Large intestine (tissue), 3 donors: Measurements from ENCODE around the gene MRPS11. TPM values are rescaled to one million over a fixed set of nuclear protein-coding genes. Genes with fewer than 3 reads are reported as not detected.
"Not testable (repeated sequence)": the region's sequence is repeated elsewhere in the genome, so short reads cannot be mapped to it uniquely, and the experiment has no call there.

Experiments used
- DNase-seq, 2 donors: peaks; one replicate each; pipeline versions ENCODE4 v3.0.0 to v3.0.0-alpha.2; 2013
- H3K27ac ChIP-seq: one replicate; pipeline ENCODE4 v1.5.1; 2013; ENCODE audit warnings: low read length
- H3K27me3 ChIP-seq: 2 replicates; pipeline ENCODE4 v1.6.1; 2013; ENCODE audit warnings: low read length; ENCODE audit not compliant: control insufficient read depth, insufficient read depth
- H3K36me3 ChIP-seq: 2 replicates; pipeline ENCODE4 v1.6.1; 2013; ENCODE audit warnings: low read length; ENCODE audit not compliant: control insufficient read depth, insufficient read depth
- H3K4me1 ChIP-seq: one replicate; pipeline ENCODE4 v1.6.1; 2013; ENCODE audit warnings: low read length; ENCODE audit not compliant: control insufficient read depth, insufficient read depth
- H3K4me3 ChIP-seq: one replicate; pipeline ENCODE4 v1.5.1; 2013; ENCODE audit warnings: low read length
- H3K9me3 ChIP-seq: one replicate; pipeline ENCODE4 v1.6.1; 2013; ENCODE audit warnings: mild to moderate bottlenecking, low read depth, low read length, moderate library complexity; ENCODE audit not compliant: control insufficient read depth
- WGBS: methylation state at CpG from one replicate; pipeline ENCODE4 v1.1.5; 2013; ENCODE audit warnings: low lambda C conversion rate; ENCODE audit not compliant: insufficient coverage; 5-methylcytosine and 5-hydroxymethylcytosine counted together
- polyA plus RNA-seq: library from polyadenylated mRNA; unstranded; fragments of 120-200 nt; gene quantifications from one replicate; pipeline ENCODE4 v1.2.1, GENCODE V29; 2013

MRPS11 gene
- polyA plus RNA-seq, 1 donor, result 40.8 TPM

GRCh38 chr15:88454236-88454635 is 13.3 kb upstream of the MRPS11 start:
- WGBS, result no CpG with 5 or more reads among the region's 1 CpG
- DNase-seq, result no peak
- Histone ChIP-seq H3K4me1 (peaks cover 3% of the 10 kb centered on the region), H3K4me3 (no peak overlapping the region), H3K36me3 (peaks cover 18% of the 10 kb centered on the region), H3K27me3 (no peaks in the 10 kb centered on the region), H3K27ac (no peak overlapping the region), H3K9me3 (no peaks in the 10 kb centered on the region)

- Histone ChIP-seq H3K4me1 (peaks cover 3% of the 10 kb centered on the region), H3K4me3 (no peak overlapping the region), H3K27ac (no peak overlapping the region), H3K9me3 (no peaks in the 10 kb centered on the region), H3K27me3 (no peaks in the 10 kb centered on the region), H3K36me3 (peaks cover 27% of the 10 kb centered on the region)
- DNase-seq, result peak; percentile 63 to 71
- WGBS, result 0% methylated on average over 2 of the region's 9 CpGs
Measured at GRCh38 chr15:88454867-88455810, 12.4 kb upstream of the MRPS11 start.

GRCh38 chr15:88456733-88457132 is 10.8 kb upstream of the MRPS11 start:
- no peak overlapping the region for H3K27ac ChIP-seq
- H3K27me3 ChIP-seq, result no peaks in the 10 kb centered on the region
- no peak overlapping the region for H3K4me3 ChIP-seq
- DNase-seq, result no peak
- peaks cover 3% of the 10 kb centered on the region for H3K4me1 ChIP-seq
- H3K36me3 ChIP-seq, result peaks cover 34% of the 10 kb centered on the region
- WGBS, result 80% methylated on average over 1 of the region's 3 CpGs
- no peaks in the 10 kb centered on the region for H3K9me3 ChIP-seq

GRCh38 chr15:88463870-88464532 is 3.5 kb upstream of the MRPS11 start:
- no peaks in the 10 kb centered on the region for H3K9me3 ChIP-seq

GRCh38 chr15:88465633-88466224 is 1.8 kb upstream of the MRPS11 start:
- Histone ChIP-seq H3K36me3 (peaks cover 34% of the 10 kb centered on the region), H3K9me3 (no peaks in the 10 kb centered on the region), H3K27me3 (no peaks in the 10 kb centered on the region), H3K4me3 (no peak overlapping the region), H3K27ac (no peak overlapping the region), H3K4me1 (no peaks in the 10 kb centered on the region)
- peak in 1 of 2 donors; percentile 25 for DNase-seq
- 100% methylated on average over 3 of the region's 4 CpGs for WGBS

More at GRCh38 chr15:88463870-88464532, 3.5 kb upstream of the MRPS11 start:
- Histone ChIP-seq H3K36me3 (peaks cover 50% of the 10 kb centered on the region), H3K27ac (no peak overlapping the region), H3K4me3 (no peak overlapping the region), H3K27me3 (no peaks in the 10 kb centered on the region), H3K4me1 (no peaks in the 10 kb centered on the region)
- WGBS, result 40% methylated on average over 1 of the region's 2 CpGs
- no peak for DNase-seq

GRCh38 chr15:88467935-88468528 is 524 bp downstream of the MRPS11 start:
- DNase-seq, result peak; percentile 8 to 12
- WGBS, result 0% methylated on average over 1 of the region's 17 CpGs

GRCh38 chr15:88468721-88469120 is 1.2 kb downstream of the MRPS11 start:
- peaks cover 37% of the 10 kb centered on the region for H3K36me3 ChIP-seq
- H3K4me3 ChIP-seq, H3K4me1 ChIP-seq, H3K27me3 ChIP-seq, DNase-seq, H3K9me3 ChIP-seq, H3K27ac ChIP-seq: not testable (repeated sequence)
- WGBS, result 100% methylated on average over 1 of the region's 10 CpGs

More at GRCh38 chr15:88467935-88468528, 524 bp downstream of the MRPS11 start:
- Histone ChIP-seq H3K36me3 (peaks cover 38% of the 10 kb centered on the region), H3K27me3 (no peaks in the 10 kb centered on the region), H3K27ac (no peak overlapping the region), H3K9me3 (no peaks in the 10 kb centered on the region), H3K4me1 (no peaks in the 10 kb centered on the region), H3K4me3 (peak overlapping the region; percentile 90)

GRCh38 chr15:88469321-88469720 is 1.8 kb downstream of the MRPS11 start:
- Histone ChIP-seq H3K36me3 (peaks cover 32% of the 10 kb centered on the region), H3K27ac (no peak overlapping the region), H3K4me1 (no peaks in the 10 kb centered on the region), H3K4me3 (no peak overlapping the region), H3K27me3 (no peaks in the 10 kb centered on the region), H3K9me3 (no peaks in the 10 kb centered on the region)
- DNase-seq, result no peak
- 90% methylated on average over 2 of the region's 2 CpGs for WGBS

- no peak for DNase-seq
- Histone ChIP-seq H3K4me3 (no peak overlapping the region), H3K27ac (no peak overlapping the region), H3K9me3 (no peaks in the 10 kb centered on the region), H3K36me3 (peaks cover 31% of the 10 kb centered on the region), H3K4me1 (no peaks in the 10 kb centered on the region), H3K27me3 (no peaks in the 10 kb centered on the region)
- 91% methylated on average over 4 of the region's 6 CpGs for WGBS
Measured at GRCh38 chr15:88470625-88471372, 3.3 kb downstream of the MRPS11 start.
